Measurements from ENCODE around the gene CCT2. TPM values are rescaled to one million over a fixed set of nuclear protein-coding genes. Genes with fewer than 3 reads are reported as not detected.
A peak's percentile ranks its signal among the peaks of the same experiment; 100 is the strongest.
"Not testable (repeated sequence)": the region's sequence is repeated elsewhere in the genome, so short reads cannot be mapped to it uniquely, and the experiment has no call there.

CCT2 gene
- total RNA-seq, 1 experiment from 2014 or later: 398 TPM

DNA sequence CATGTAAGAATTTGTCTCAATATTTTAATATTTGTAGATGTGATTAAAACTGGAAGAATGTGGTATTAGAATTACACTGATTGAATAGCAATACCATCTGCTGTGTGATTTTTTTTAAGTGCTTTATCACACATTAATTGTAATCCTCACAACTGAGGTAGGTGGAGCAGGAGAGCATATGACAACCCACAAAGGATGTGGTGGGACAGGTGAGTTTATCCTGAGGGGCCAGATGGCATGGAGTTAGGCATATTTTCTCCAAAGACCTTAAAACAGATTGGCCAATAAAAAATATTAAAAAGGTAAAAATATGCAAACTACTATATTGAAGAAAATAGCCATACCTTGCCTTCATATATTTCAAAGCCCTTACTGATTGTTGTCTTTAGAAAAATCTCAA is 17.7 kb downstream of the CCT2 start (continued):
- TF ChIP-seq CBX3 (IDR thresholded peaks at IDR 0.05; ENCODE audit: low read depth): no peak
- no peak for TF ChIP-seq EZH2 (IDR thresholded peaks at IDR 0.05)
- no peak for TF ChIP-seq ZNF274 (IDR thresholded peaks at IDR 0.05; ENCODE audit: low read depth, low read length)
- TF ChIP-seq ZFX (IDR thresholded peaks at IDR 0.05): no peak
- no peak for TF ChIP-seq SRF (IDR thresholded peaks at IDR 0.05; ENCODE audit: low read depth)
- TF ChIP-seq POLR2AphosphoS5 (IDR thresholded peaks at IDR 0.05; ENCODE audit: low read depth, low read length): peak; percentile 20; the same call in 1 of the 2 replicates
- no peak for TF ChIP-seq SIN3A (IDR thresholded peaks at IDR 0.05; ENCODE audit: low read depth)
- TF ChIP-seq, protein P1, sequence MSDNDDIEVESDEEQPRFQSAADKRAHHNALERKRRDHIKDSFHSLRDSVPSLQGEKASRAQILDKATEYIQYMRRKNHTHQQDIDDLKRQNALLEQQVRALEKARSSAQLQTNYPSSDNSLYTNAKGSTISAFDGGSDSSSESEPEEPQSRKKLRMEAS (IDR thresholded peaks at IDR 0.05): no peak
- no peak for TF ChIP-seq EGR1 (IDR thresholded peaks at IDR 0.05; ENCODE audit: low read depth)
- no peak for TF ChIP-seq POLR2A (IDR thresholded peaks at IDR 0.05; ENCODE audit: borderline replicate concordance, extremely low read depth, insufficient read depth, insufficient read length)
- TF ChIP-seq JUND (IDR thresholded peaks at IDR 0.05): no peak

GRCh38 chr12:69603556-69603955 is 18.3 kb downstream of the CCT2 start:
- H3K27me3 ChIP-seq (ENCODE audit: insufficient read depth, low read length); H3K4me1 ChIP-seq (ENCODE audit: control insufficient read depth in 1 of 2, insufficient read depth in 2 of 2, low read length in 2 of 2); CTCF ChIA-PET; H3K9me2 ChIP-seq (ENCODE audit: insufficient read depth); H3K4me2 ChIP-seq (ENCODE audit: low read length); H3K9ac ChIP-seq (ENCODE audit: low read length); H3K9me3 ChIP-seq (ENCODE audit: control insufficient read depth in 1 of 2, insufficient read depth in 1 of 2, low read depth in 1 of 2, low read length in 2 of 2); intact Hi-C loops (cut with micrococcal nuclease); H3K79me2 ChIP-seq (ENCODE audit: insufficient read depth, low read length); POLR2A ChIA-PET; H3K4me3 ChIP-seq (replicated peaks in 1 of 2; ENCODE audit: low read depth in 1 of 2, low read length in 2 of 2); ATAC-seq; DNase-seq (ENCODE audit: low read depth, low spot score); H3K27ac ChIP-seq (ENCODE audit: low read depth, low read length); RAD21 ChIA-PET (ENCODE audit: low non-redundant PET in 1 of 2, low total read pairs in 2 of 2, uncharacterized antibody in 2 of 2, unreplicated experiment in 2 of 2); H2AFZ ChIP-seq (ENCODE audit: low read depth, low read length, poor library complexity, severe bottlenecking); BruUV-seq (replicated peaks): not testable (repeated sequence)
- Histone ChIP-seq H3K36me3 (ENCODE audit: control insufficient read depth in 1 of 2, insufficient read depth in 2 of 2, low read length in 2 of 2) (peaks cover 24 to 26% of the 10 kb centered on the region in 2 experiments), H4K20me1 (ENCODE audit: insufficient read depth) (peaks cover 12% of the 10 kb centered on the region; the same call in 1 of the 2 replicates)

DNA sequence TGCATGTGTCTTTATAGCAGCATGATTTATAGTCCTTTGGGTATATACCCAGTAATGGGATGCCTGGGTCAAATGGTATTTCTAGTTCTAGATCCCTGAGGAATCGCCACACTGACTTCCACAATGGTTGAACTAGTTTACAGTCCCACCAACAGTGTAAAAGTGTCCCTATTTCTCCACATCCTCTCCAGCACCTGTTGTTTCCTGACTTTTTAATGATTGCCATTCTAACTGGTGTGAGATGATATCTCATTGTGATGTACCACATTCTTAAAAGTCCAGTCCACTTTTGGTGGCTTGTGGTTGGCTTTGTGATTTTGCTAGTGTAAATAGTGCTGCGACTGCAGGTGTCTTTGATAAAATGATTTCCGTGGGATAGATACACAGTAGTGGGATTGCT is 19.0 kb downstream of the CCT2 start:
- H3K27me3 ChIP-seq (ENCODE audit: insufficient read depth, low read length); H3K27ac ChIP-seq (ENCODE audit: low read depth, low read length); H3K79me2 ChIP-seq (ENCODE audit: insufficient read depth, low read length); intact Hi-C loops (cut with micrococcal nuclease); H3K9ac ChIP-seq (ENCODE audit: low read length); H3K4me2 ChIP-seq (ENCODE audit: low read length); H3K4me3 ChIP-seq (replicated peaks in 1 of 2; ENCODE audit: low read depth in 1 of 2, low read length in 2 of 2); CTCF ChIA-PET; POLR2A ChIA-PET; H3K9me3 ChIP-seq (ENCODE audit: control insufficient read depth in 1 of 2, insufficient read depth in 1 of 2, low read depth in 1 of 2, low read length in 2 of 2); DNase-seq (ENCODE audit: low read depth, low spot score); H3K4me1 ChIP-seq (ENCODE audit: control insufficient read depth in 1 of 2, insufficient read depth in 2 of 2, low read length in 2 of 2); RAD21 ChIA-PET (ENCODE audit: low non-redundant PET in 1 of 2, low total read pairs in 2 of 2, uncharacterized antibody in 2 of 2, unreplicated experiment in 2 of 2); H3K9me2 ChIP-seq (ENCODE audit: insufficient read depth); ATAC-seq; H2AFZ ChIP-seq (ENCODE audit: low read depth, low read length, poor library complexity, severe bottlenecking): not testable (repeated sequence)
- peaks cover 17 to 21% of the 10 kb centered on the region in 2 experiments for H3K36me3 ChIP-seq (ENCODE audit: control insufficient read depth in 1 of 2, insufficient read depth in 2 of 2, low read length in 2 of 2)
- H4K20me1 ChIP-seq (ENCODE audit: insufficient read depth): peaks cover 12% of the 10 kb centered on the region; the same call in 1 of the 2 replicates
- TSS peak; percentile 3 for BruUV-seq (replicated peaks)
